ENCODE data around the gene FGF19. TPM values are rescaled to one million over a fixed set of nuclear protein-coding genes. Genes with fewer than 3 reads are reported as not detected.

FGF19 gene
- total RNA-seq, 1 donor from 2014 or later: not detected

GRCh38 chr11:69648679-69649575 is 54.9 kb downstream of the FGF19 start:
- peaks cover 5% of the 10 kb centered on the region for H3K36me3 ChIP-seq (ENCODE audit: control insufficient read depth, insufficient read depth, low read length)
- no peak for DNase-seq (ENCODE audit: low read depth)
- no peak for TF ChIP-seq CTCF (IDR thresholded peaks at IDR 0.05; ENCODE audit: insufficient read depth, low read length, poor library complexity, severe bottlenecking)
- no peaks in the 10 kb centered on the region for H3K27me3 ChIP-seq (ENCODE audit: control insufficient read depth, insufficient read depth, low read length)
- no peak overlapping the region for H3K4me3 ChIP-seq (ENCODE audit: low read depth, low read length)

Other genes with a start within 250 kb of the FGF19 start
- gene LINC01488, start 222.4 kb downstream of the FGF19 start, total RNA-seq: not detected in 2 replicates
- gene CCND1, start 62.9 kb downstream of the FGF19 start, total RNA-seq: 378 and 432 TPM in 2 replicates
- 12.6 and 18.6 TPM in 2 replicates for gene LTO1, start 28.7 kb downstream of the FGF19 start, total RNA-seq
- not detected in 2 replicates for gene FGF4, start 71.3 kb upstream of the FGF19 start, total RNA-seq
- not detected in 2 replicates for gene FGF3, start 115.4 kb upstream of the FGF19 start, total RNA-seq